GM21367 (cell line): ENCODE measurements around the gene SORT1.
"Not testable (repeated sequence)": the region's sequence is repeated elsewhere in the genome, so short reads cannot be mapped to it uniquely, and the experiment has no call there.

ENCODE experiments used
- ATAC-seq: cut with Tn5 transposase; IDR thresholded peaks from one replicate; pipeline ENCODE4 v1.9.1; 2021; ENCODE audit not compliant: unreplicated experiment

SORT1 gene

GRCh38 chr1:109398343-109399225 lies 866 bp upstream of the SORT1 start:
- no peak for ATAC-seq

GRCh38 chr1:109396871-109397580 lies 692 bp downstream of the SORT1 start:
- ATAC-seq, result peak; percentile 5

- ATAC-seq, result no peak
These were observed 1.2 kb downstream of the SORT1 start for GRCh38 chr1:109396513-109396839.

DNA sequence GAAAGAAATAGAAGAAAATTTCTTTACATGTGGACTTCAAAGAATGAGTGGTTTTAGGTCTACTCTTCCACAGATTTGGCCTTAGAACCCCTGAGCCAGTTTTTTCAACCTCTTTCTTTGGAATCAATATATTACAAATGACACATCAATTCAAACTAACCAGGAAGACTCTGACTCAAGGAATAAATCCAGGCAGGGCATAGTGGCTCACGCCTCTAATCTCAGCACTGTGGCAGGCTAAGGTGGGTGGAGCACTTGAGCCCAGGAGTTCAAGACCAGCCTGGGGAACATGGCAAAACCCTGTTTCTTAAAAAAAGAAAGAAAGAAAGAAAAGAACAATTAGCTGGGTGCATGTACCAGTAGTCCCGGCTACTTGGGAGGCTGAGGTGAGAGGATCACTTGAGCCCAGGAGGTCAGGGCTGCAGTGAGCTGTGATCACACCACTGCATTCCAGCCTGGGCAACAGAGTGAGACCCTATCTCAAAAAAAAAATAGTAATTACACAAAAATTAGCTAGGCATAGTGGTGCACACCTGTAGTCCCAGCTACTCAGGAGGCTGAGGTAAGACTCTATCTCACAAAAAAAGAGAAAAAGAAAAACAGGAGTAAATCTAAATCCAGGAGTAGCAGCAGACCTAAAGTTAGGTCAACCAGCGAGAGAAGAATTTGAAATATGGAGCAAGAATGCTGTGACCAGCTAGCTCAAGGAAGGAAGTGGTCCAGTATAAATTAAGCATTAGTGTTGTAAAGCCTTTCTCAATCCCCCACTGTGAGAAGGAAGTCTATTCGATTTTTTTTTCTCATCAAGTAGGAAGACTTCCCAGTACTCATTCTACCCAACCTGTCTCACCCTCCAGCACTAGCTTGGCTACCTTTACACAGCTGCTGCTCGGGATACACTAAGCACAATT lies 1.9 kb downstream of the SORT1 start:
- no peak for ATAC-seq

GRCh38 chr1:109395282-109395599 lies 2.5 kb downstream of the SORT1 start:
- ATAC-seq, result not testable (repeated sequence)

- ATAC-seq, result no peak
These were observed 3.0 kb downstream of the SORT1 start for GRCh38 chr1:109394591-109395281.

DNA sequence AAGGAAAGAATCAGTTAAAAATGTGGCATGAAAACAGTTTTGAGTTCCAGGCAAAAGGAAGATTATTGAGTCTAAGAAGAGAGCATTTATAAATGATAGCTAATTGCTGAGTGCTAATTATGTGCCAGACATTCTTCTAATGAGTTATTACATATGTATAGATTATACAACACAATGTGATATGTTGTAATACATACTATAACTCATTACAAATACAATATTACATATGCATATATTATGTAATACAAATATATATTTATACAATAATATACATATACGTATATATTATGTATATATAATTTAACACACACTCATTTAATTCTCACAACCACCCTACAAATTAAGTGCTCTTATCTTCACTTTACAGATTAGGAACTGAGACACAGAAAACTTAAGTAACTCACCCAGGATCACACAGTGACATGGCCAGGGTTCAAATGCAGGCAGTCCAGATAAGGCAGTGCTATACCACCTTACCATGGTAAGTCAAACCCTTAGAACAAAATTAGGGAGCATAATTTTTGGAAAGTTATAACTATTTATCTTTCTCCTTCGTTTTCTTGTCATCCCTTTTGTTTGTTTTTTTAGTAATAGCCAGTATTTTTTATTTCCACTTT lies 4.0 kb downstream of the SORT1 start:
- ATAC-seq, result no peak

- ATAC-seq, result no peak
These were observed 4.7 kb downstream of the SORT1 start for GRCh38 chr1:109392788-109393616.

DNA sequence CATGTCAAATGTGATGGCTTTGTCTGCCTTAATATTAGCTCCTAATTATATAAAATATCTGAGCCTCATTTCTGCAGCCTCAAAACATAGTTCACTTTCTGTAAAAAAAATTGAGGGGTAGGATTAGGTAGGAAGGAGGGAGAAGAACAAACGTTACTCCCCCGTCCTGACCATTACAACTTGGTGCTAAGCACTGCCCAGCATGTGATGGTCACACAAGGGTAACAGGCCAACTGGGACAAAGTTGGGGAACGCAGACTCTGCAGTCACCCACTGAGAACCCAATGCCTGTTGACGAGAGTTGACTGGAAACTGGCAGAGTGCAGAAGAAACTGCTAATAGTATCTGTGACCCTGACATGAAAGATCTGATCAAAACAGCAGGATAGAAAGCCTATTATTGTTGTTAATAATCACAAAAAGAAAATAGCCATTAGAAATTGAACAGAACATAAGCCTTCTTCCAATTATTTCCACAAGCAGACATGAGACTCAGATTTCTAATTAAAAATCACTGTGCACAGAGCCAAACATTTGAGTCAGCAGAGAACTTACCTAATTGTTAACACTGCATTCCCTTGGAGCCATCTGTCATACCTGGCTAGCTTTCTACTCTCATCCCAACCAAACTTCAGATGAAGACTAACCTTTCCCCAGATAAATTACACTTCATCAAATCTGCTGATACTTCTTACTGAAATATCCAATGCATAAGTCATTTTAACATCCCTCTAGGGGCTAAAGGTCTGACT lies 5.5 kb downstream of the SORT1 start:
- peak; percentile 9 for ATAC-seq

- peak; percentile 61 for ATAC-seq
These were observed 6.1 kb downstream of the SORT1 start for GRCh38 chr1:109391626-109392025.

GRCh38 chr1:109391157-109391556 lies 6.6 kb downstream of the SORT1 start:
- no peak for ATAC-seq

DNA sequence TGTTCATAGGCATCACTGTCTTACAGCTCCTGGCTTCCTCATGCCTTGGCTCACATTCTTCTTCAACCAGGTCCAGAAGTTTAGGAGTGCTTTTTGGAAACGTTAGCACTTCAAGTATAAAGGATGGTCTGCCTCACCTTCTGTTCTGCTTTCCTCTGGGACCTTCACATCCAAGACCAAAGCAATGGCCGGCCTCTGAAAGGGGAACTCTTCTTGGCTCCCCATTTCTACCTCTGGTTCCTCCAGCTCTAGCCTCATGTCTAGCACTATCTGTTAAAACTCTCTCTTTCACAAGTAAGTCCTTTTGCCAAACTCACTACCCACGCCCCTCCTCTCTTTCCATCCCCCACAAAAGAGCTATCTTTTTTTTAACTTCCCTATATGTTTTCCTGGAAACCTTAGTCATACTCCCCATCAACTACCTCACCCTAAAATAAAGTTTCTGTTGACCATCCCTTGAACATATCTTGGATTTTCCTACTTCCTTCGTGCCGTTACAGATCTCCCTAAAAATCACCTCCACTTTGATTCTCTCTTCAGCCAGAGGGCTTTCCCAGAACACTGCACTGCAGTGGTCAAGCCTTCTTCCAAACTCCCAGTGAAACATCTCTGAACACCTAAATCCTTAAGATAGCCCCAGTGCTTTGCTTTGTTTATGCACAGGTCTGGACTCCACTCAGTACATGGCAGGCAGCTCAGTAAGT lies 7.9 kb downstream of the SORT1 start:
- ATAC-seq, result no peak

DNA sequence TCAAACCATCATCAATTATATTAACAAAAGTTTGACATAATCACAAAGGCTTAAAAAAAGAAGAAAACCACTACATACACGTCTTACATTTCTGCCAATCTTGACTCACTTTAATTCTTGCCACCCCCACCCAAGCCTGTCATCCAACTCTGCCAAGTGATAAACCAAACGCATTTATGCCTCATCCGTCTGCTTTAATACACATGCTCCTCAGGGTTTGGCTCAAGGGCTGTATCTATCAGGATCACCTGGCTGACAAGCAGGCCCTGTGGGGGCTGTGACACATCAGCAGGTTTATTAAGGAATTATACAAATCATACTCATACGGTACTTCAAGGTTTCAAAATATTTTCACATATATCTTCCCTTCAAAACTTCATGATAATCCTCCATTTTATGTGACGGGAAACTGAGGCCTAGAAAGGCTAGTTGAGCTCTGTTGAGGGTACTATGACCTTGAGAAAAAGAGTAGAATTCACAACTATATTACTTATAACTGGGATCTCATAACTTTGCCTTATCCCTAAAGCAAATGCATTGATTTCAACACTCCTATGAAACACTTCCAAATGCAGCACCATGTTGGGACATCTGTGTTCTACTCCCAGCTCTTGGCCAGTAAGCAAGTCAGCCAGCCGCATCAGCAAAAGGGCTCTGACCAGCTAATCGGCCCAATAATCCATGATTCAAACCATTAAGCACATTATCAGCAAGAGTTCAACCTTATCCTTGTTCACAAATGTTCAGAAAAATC lies 8.7 kb downstream of the SORT1 start:
- no peak for ATAC-seq

DNA sequence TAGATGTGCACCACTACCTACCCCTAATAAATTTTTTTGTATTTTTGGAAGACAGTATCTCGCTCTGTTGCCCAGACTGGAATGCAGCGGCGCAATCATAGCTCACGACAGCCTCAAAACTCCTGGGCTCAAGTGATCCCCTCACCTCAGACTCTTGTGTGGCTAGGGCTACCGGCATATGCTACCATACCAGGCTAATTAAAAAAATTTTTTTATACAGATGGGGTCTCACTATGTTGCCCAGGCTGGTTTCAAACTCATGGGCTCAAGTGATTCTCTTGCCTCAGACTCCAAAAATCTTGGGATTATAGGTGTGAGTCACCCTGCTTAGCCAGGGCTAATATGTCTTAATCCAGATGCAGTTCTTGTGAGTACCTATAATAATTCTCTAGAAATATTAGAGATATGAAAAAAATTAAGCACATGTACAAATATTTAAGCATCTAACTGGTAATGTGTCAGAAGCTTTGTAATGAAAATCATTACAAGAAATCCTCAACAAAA lies 9.5 kb downstream of the SORT1 start:
- ATAC-seq, result no peak

GRCh38 chr1:109386054-109386717 lies 11.5 kb downstream of the SORT1 start:
- ATAC-seq, result no peak

GRCh38 chr1:109385417-109385816 lies 12.3 kb downstream of the SORT1 start:
- no peak for ATAC-seq

DNA sequence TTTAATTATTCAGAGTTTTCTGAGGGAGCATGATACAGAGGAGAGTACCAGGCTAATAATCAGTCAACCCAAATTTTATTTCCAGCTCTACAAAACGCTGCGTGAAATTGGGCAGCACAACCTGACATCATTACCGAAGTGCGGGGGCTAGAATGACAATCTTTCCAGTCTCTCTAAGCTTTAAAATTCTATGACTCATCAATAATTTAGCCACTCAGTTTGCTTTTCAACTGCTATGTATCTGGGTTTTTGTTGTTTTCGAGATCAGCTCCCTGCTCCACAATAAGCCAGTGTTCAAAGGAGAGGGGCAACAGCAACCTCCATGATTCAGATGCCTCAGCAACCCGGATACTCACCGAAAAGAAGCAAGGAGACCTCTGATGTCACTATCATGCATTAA lies 13.9 kb downstream of the SORT1 start:
- ATAC-seq, result no peak
